Breast epithelium (tissue), 3 donors: ENCODE data around the gene RASAL3.

Source experiments
- POLR2AphosphoS5 ChIP-seq, 3 donors: sonication (generic); formaldehyde crosslinking; IDR thresholded peaks; one replicate each; pipeline ENCODE4 v1.6.1; 2017; ENCODE audit warnings: antibody characterized with exemption in 3 of 3
- TF ChIP-seq, protein P1 (sequence below), 3 donors: fragments of 450-650 bp; IDR thresholded peaks; one replicate each; pipeline ENCODE4 v1.5.1; 2016 to 2017; ENCODE audit warnings: antibody characterized with exemption in 3 of 3, mild to moderate bottlenecking in 3 of 3, moderate library complexity in 3 of 3

DNA sequence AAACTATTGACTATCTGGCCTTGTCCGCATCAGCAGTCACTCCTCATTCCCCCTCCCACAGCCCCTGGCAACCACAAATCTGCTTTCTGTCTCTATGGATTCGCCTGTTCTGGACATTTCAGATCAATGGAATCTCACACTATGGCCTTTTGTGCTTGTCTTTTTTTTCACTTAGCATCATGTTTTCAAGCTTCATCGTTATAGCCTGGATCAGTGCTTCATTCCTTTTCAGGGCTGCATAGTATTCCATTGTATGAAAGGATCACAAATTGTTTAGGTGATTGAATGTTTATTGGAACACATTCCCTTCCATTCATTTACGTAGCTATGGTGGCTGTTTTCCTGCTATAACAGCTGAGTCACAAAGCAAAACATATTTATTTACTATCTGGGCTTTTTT, 22.7 kb upstream of the RASAL3 start:
- TF ChIP-seq, protein P1, sequence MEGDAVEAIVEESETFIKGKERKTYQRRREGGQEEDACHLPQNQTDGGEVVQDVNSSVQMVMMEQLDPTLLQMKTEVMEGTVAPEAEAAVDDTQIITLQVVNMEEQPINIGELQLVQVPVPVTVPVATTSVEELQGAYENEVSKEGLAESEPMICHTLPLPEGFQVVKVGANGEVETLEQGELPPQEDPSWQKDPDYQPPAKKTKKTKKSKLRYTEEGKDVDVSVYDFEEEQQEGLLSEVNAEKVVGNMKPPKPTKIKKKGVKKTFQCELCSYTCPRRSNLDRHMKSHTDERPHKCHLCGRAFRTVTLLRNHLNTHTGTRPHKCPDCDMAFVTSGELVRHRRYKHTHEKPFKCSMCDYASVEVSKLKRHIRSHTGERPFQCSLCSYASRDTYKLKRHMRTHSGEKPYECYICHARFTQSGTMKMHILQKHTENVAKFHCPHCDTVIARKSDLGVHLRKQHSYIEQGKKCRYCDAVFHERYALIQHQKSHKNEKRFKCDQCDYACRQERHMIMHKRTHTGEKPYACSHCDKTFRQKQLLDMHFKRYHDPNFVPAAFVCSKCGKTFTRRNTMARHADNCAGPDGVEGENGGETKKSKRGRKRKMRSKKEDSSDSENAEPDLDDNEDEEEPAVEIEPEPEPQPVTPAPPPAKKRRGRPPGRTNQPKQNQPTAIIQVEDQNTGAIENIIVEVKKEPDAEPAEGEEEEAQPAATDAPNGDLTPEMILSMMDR (IDR thresholded peaks at IDR 0.05): no peak
- no peak for TF ChIP-seq POLR2AphosphoS5 (IDR thresholded peaks at IDR 0.05)
